Heart right ventricle (tissue), 16 donors: ENCODE data around the gene DTHD1. TPM values are rescaled to one million over a fixed set of nuclear protein-coding genes. Genes with fewer than 3 reads are reported as not detected.

ENCODE experiments used
- ATAC-seq, 8 donors: fragments of 200-7000 bp; cut with Tn5 transposase; one replicate each; pipeline ENCODE4 v1.9.1; 2020; ENCODE audit warnings: mild to moderate bottlenecking in 8 of 8, moderate library complexity in 8 of 8, moderate number of reproducible peaks in 1 of 8
- DNase-seq, 2 donors: peaks; one replicate each; pipeline ENCODE4 v3.0.0-alpha.2; 2020
- H3K27ac ChIP-seq, 10 donors: fragments of 200-600 bp; sonication (generic) in 2 of 10; one replicate each; pipeline versions ENCODE4 v1.5.0 to v1.8.0; 2020 to 2022; ENCODE audit warnings: mild to moderate bottlenecking in 3 of 10
- H3K27me3 ChIP-seq, 7 donors: fragments of 200-600 bp; one replicate each; pipeline ENCODE4 v1.8.0; 2021 to 2022; ENCODE audit warnings: mild to moderate bottlenecking in 2 of 7
- H3K36me3 ChIP-seq, 9 donors: fragments of 200-600 bp; sonication (generic) in 1 of 9; one replicate each; pipeline versions ENCODE4 v1.5.0 to v1.8.0; 2020 to 2022; ENCODE audit warnings: mild to moderate bottlenecking in 2 of 9
- H3K4me1 ChIP-seq, 9 donors: fragments of 200-600 bp; sonication (generic) in 1 of 9; one replicate each; pipeline versions ENCODE4 v1.5.0 to v1.8.0; 2020 to 2022; ENCODE audit warnings: mild to moderate bottlenecking in 4 of 9
- H3K4me3 ChIP-seq, 10 donors: fragments of 200-600 bp; sonication (generic) in 2 of 10; one replicate each; pipeline versions ENCODE4 v1.5.0 to v1.8.0; 2020 to 2022; ENCODE audit warnings: mild to moderate bottlenecking in 7 of 10, moderate library complexity in 2 of 10
- H3K9me3 ChIP-seq, 11 donors: fragments of 200-600 bp in 10 of 11; sonication (generic) in 2 of 11; one replicate each; pipeline versions ENCODE4 v1.5.0 to v1.8.0; 2013 to 2022; ENCODE audit warnings: mild to moderate bottlenecking in 2 of 11, control low read depth in 1 of 11, moderate library complexity in 1 of 11
- WGBS, 2 donors: extraction: QIAGEN DNeasy Blood & Tissue Kit; methylation state at CpG; one replicate each; pipeline ENCODE4 v1.1.7; 2013; ENCODE audit warnings: inconsistent platforms in 1 of 2; 5-methylcytosine and 5-hydroxymethylcytosine counted together
- intact Hi-C, 10 donors: fragments of 100-400 bp; cut with DNase I; formaldehyde crosslinking; loops; one replicate each; pipeline versions ENCODE4 v1.11.1 to v1.14.2; 2022
- polyA plus RNA-seq, 2 donors: library from polyadenylated mRNA; stranded (reverse); fragments of 200-250 nt; gene quantifications; one replicate each; pipeline ENCODE4 v1.2.3, GENCODE V29; 2013
- total RNA-seq, 10 donors: library from RNA; stranded (reverse); fragmentation: NEBNext Ultra II Directional in 3 of 10; extraction: Animal tissue kit (Norgen Biotek cat#: 25700) in 3 of 10; gene quantifications; one replicate each; pipeline versions ENCODE4 v1.2.1 to v1.2.4, GENCODE V29; 2021 to 2023
- TF ChIP-seq, protein P1 (sequence below), 9 donors: fragments of 200-600 bp; sonication (generic) in 2 of 9; IDR thresholded peaks; one replicate each; pipeline versions ENCODE4 v1.5.0 to v1.8.0; 2021 to 2022; ENCODE audit warnings: antibody characterized with exemption in 9 of 9, mild to moderate bottlenecking in 5 of 9, moderate library complexity in 1 of 9
- donor health status: Arrhythmogenic right ventricular cardiomyopathy.
- donor health status: ischemic (EF 13 %, LVEDD 7.1; RV severe dilation, severe dysfunction).
- donor health status: healthy with polysubstance abuse.
- donor health status: DM: no; HTN: yes; CAD: no.
- donor health status: DM: no; HTN: no; CAD: no.
- donor health status: ischemic (EF 25% LVEDD 6.9; RV normal size, moderate dysfunction).
- donor health status: ischemic (EF 25% LVEDD 5.7; RV mildly dilated, moderate dysfunction).
- donor health status: healthy.
- donor health status: DM: yes; HTN: yes; CAD: no.
- donor health status: Ischemic cardiomyopathy.
- donor health status: ischemic (EF 35%, LVEDD 5.7; RV mildly dilated, moderate dysfunction).
- donor health status: nonischemic (EF 11% LVEDD 7.7; RV severe dilation, severe dysfunction).
- donor health status: DM: yes; HTN: yes; CAD: no.
- donor health status: PGD.
- donor health status: ischemic (EF 29% LVEDD 5.4; RV normal size, mild dysfunction).
- donor health status: nonischemic (EF 23%, LVEDD 6.1; RV moderate dilation, normal function).

The DTHD1 gene
- total and polyA plus RNA-seq, 12 donors = 0.10 to 0.60 (median 0.13) TPM; not detected in 9

- no peaks in the 10 kb centered on the region for H3K9me3 ChIP-seq
- TF ChIP-seq, protein P1, sequence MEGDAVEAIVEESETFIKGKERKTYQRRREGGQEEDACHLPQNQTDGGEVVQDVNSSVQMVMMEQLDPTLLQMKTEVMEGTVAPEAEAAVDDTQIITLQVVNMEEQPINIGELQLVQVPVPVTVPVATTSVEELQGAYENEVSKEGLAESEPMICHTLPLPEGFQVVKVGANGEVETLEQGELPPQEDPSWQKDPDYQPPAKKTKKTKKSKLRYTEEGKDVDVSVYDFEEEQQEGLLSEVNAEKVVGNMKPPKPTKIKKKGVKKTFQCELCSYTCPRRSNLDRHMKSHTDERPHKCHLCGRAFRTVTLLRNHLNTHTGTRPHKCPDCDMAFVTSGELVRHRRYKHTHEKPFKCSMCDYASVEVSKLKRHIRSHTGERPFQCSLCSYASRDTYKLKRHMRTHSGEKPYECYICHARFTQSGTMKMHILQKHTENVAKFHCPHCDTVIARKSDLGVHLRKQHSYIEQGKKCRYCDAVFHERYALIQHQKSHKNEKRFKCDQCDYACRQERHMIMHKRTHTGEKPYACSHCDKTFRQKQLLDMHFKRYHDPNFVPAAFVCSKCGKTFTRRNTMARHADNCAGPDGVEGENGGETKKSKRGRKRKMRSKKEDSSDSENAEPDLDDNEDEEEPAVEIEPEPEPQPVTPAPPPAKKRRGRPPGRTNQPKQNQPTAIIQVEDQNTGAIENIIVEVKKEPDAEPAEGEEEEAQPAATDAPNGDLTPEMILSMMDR (IDR thresholded peaks at IDR 0.05) = no peak
- H3K27ac ChIP-seq = peak overlapping the region in 1 of 10 donors; percentile 43
- no peaks in the 10 kb centered on the region for H3K36me3 ChIP-seq
- ATAC-seq (no peak), DNase-seq (no peak)
- H3K27me3 ChIP-seq = no peaks in the 10 kb centered on the region
- intact Hi-C loops = no loop called here
- WGBS, 2 donors = 88 to 89% methylated on average over 4 of the region's 4 CpGs
- H3K4me3 ChIP-seq = no peak overlapping the region
- H3K4me1 ChIP-seq = peaks cover 0 to 4% (median 0%) of the 10 kb centered on the region in 9 donors
These were observed 5.1 kb downstream of the DTHD1 start for GRCh38 chr4:36286481-36286871.

DNA sequence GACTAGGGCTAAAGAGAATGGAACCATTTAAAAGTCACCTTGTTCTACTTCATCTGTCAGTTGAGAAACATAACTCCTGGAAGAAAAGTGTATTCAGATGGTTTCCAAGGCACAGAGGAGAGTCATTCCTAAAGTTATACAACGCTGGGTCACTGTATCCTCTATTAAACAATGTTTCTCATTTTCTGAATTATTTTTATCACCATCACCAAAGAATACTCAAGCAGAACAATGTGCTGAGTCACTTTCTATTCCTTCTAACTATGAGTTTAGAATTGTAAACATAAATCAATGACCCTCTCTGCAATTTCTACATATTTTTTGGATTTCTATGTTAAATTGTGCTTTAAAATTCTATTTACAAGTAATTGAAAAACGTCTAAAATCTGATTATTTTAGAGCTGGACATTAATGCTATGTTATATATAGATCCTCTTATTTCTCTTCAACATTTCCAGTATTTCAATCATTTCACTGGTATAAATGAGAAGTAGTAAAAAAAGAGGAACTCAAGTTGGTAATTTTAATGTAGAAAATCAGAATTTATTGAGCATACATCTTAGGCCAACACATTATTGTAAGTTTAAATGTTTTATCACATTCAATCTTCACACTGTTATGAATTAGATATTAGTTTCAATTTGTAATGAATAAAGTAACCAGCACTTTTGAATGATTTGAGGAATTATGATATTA lies 7.5 kb downstream of the DTHD1 start:
- DNase-seq = no peak
- H3K27me3 ChIP-seq = no peaks in the 10 kb centered on the region
- TF ChIP-seq, protein P1 (IDR thresholded peaks at IDR 0.05) = no peak
- ATAC-seq = no peak
- no peaks in the 10 kb centered on the region for H3K9me3 ChIP-seq
- 53 to 56% methylated on average over 2 of the region's 2 CpGs for WGBS, 2 donors
- no peak overlapping the region for H3K4me3 ChIP-seq
- peaks cover 0 to 4% (median 0%) of the 10 kb centered on the region in 9 donors for H3K4me1 ChIP-seq
- intact Hi-C loops = no loop called here
- peak overlapping the region in 1 of 10 donors; percentile 21 for H3K27ac ChIP-seq
- H3K36me3 ChIP-seq = no peaks in the 10 kb centered on the region

DNA sequence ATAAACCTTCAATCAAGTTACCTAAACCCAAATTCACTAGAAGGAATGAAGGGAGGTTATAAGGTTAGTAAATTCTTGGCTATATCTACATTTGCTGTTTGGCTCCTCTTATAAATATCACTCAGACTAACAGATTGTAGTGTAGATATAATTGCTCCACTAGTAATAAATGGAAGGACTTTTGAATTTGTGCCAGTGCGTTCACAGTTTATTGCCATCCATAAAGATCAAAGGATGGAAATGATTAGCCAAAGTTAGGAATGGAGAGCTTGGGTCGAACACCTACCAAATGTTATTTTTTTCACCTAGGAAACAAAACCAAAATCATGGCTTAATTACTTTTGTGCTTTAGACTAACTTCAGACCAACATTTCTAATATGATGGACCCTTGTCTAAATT lies 9.2 kb downstream of the DTHD1 start:
- TF ChIP-seq, protein P1 (IDR thresholded peaks at IDR 0.05) = no peak
- intact Hi-C loops = no loop called here
- Histone ChIP-seq H3K27me3 (no peaks in the 10 kb centered on the region), H3K4me1 (peaks cover 0 to 4% (median 0%) of the 10 kb centered on the region in 9 donors), H3K4me3 (no peak overlapping the region), H3K27ac (no peak overlapping the region), H3K36me3 (no peaks in the 10 kb centered on the region), H3K9me3 (no peaks in the 10 kb centered on the region)
- DNase-seq (no peak), ATAC-seq (no peak)
- WGBS, 2 donors = 84 to 93% methylated on average over 2 of the region's 2 CpGs

DNA sequence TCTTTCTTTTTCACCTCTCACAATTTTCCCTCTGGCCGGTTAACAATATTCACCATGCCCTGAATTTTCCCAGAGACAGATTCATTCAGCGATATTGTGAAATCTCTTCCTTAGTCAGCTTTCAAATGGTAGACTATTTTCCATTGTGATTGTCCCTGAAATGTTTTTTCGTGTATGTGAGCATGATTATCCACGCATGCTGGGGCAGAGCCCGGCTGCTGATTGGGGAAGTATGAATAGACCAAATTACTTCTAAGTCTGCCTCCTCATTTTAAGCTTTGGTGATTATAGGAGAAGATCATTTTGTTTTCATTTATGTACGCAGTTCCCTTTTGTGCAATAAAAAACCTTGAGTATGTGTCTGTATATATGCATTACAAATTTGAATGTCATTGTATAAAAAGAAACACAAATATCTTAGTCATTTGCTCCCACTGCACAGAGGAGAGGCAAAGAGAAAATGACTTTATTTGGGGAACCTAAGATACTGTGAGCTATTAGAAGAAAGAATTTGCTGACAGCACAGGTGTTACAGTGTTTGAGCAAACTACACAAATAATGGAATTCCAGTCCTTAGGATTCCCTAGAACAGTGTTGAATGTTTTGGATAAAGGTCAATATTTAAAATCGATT lies 11.3 kb downstream of the DTHD1 start:
- Histone ChIP-seq H3K27ac (peak overlapping the region in 1 of 10 donors; percentile 33), H3K4me3 (no peak overlapping the region), H3K36me3 (no peaks in the 10 kb centered on the region), H3K4me1 (peaks cover 0 to 4% (median 0%) of the 10 kb centered on the region in 9 donors), H3K27me3 (no peaks in the 10 kb centered on the region), H3K9me3 (no peaks in the 10 kb centered on the region)
- DNase-seq (no peak), ATAC-seq (no peak)
- 77 to 81% methylated on average over 7 of the region's 7 CpGs for WGBS, 2 donors
- intact Hi-C loops = no loop called here
- TF ChIP-seq, protein P1 (IDR thresholded peaks at IDR 0.05) = no peak
